Effector memory CD4-positive, alpha-beta T cell (primary cell): ENCODE results near the gene ENTPD6.

ENCODE experiments used
- DNase-seq, 3 donors: peaks; one replicate each; pipeline ENCODE4 v3.0.0-alpha.2; 2020
- H3K27ac ChIP-seq: 2 replicates; pipeline ENCODE4 v1.7.0; 2013; ENCODE audit warnings: mild to moderate bottlenecking, low read length, moderate library complexity; ENCODE audit not compliant: insufficient read depth, poor library complexity, severe bottlenecking
- H3K27me3 ChIP-seq: replicated peaks from 2 replicates; pipeline ENCODE4 v1.7.0; 2013; ENCODE audit warnings: mild to moderate bottlenecking, low read length; ENCODE audit not compliant: insufficient read depth, control insufficient read depth, poor library complexity, severe bottlenecking
- H3K36me3 ChIP-seq: 2 replicates; pipeline ENCODE4 v1.7.0; 2013; ENCODE audit warnings: mild to moderate bottlenecking, low read length, moderate library complexity; ENCODE audit not compliant: control insufficient read depth, insufficient read depth
- H3K4me1 ChIP-seq: 2 replicates; pipeline ENCODE4 v1.7.0; 2013; ENCODE audit warnings: low read length, mild to moderate bottlenecking; ENCODE audit not compliant: control insufficient read depth, insufficient read depth, poor library complexity, severe bottlenecking
- H3K4me3 ChIP-seq: 2 replicates; pipeline ENCODE4 v1.7.0; 2013; ENCODE audit warnings: low read length, low read depth, mild to moderate bottlenecking; ENCODE audit not compliant: insufficient read depth, poor library complexity, severe bottlenecking
- H3K9me3 ChIP-seq: 2 replicates; pipeline ENCODE4 v1.7.0; 2013; ENCODE audit warnings: mild to moderate bottlenecking, low read length, moderate library complexity; ENCODE audit not compliant: control insufficient read depth

The ENTPD6 gene

GRCh38 chr20:25207960-25208534 is 12.5 kb downstream of the ENTPD6 start:
- Histone ChIP-seq H3K9me3 (no peaks in the 10 kb centered on the region), H3K36me3 (peaks cover 21% of the 10 kb centered on the region), H3K27me3 (no peaks in the 10 kb centered on the region), H3K4me3 (no peak overlapping the region), H3K4me1 (no peaks in the 10 kb centered on the region), H3K27ac (no peak overlapping the region)
- DNase-seq, result no peak

- no peaks in the 10 kb centered on the region for H3K4me1 ChIP-seq
- no peak for DNase-seq
- H3K27me3 ChIP-seq, result no peaks in the 10 kb centered on the region
- peaks cover 35% of the 10 kb centered on the region for H3K36me3 ChIP-seq
- no peaks in the 10 kb centered on the region for H3K9me3 ChIP-seq
- no peak overlapping the region for H3K27ac ChIP-seq
- no peak overlapping the region for H3K4me3 ChIP-seq
These were observed 13.9 kb downstream of the ENTPD6 start for GRCh38 chr20:25209400-25209799.

- Histone ChIP-seq H3K4me3 (no peak overlapping the region), H3K36me3 (peaks cover 38% of the 10 kb centered on the region), H3K27me3 (no peaks in the 10 kb centered on the region), H3K27ac (no peak overlapping the region), H3K9me3 (no peaks in the 10 kb centered on the region), H3K4me1 (no peaks in the 10 kb centered on the region)
- DNase-seq, result no peak
These were observed 14.4 kb downstream of the ENTPD6 start for GRCh38 chr20:25209911-25210310.

- Histone ChIP-seq H3K36me3 (peaks cover 48% of the 10 kb centered on the region), H3K4me1 (no peaks in the 10 kb centered on the region), H3K27me3 (no peaks in the 10 kb centered on the region), H3K27ac (no peak overlapping the region), H3K9me3 (no peaks in the 10 kb centered on the region), H3K4me3 (no peak overlapping the region)
- DNase-seq, result no peak
These were observed 15.8 kb downstream of the ENTPD6 start for GRCh38 chr20:25211273-25211672.

GRCh38 chr20:25212242-25212641 is 16.7 kb downstream of the ENTPD6 start:
- Histone ChIP-seq H3K4me1 (no peaks in the 10 kb centered on the region), H3K27me3 (no peaks in the 10 kb centered on the region), H3K36me3 (peaks cover 51% of the 10 kb centered on the region), H3K27ac (no peak overlapping the region), H3K4me3 (no peak overlapping the region), H3K9me3 (no peaks in the 10 kb centered on the region)
- DNase-seq, result no peak

GRCh38 chr20:25213566-25214425 is 18.3 kb downstream of the ENTPD6 start:
- H3K36me3 ChIP-seq, result peaks cover 60% of the 10 kb centered on the region
- H3K9me3 ChIP-seq, result no peaks in the 10 kb centered on the region
- H3K4me1 ChIP-seq, result no peaks in the 10 kb centered on the region
- DNase-seq, result no peak
- no peak overlapping the region for H3K27ac ChIP-seq
- H3K27me3 ChIP-seq, result no peaks in the 10 kb centered on the region
- no peak overlapping the region for H3K4me3 ChIP-seq

GRCh38 chr20:25214426-25214790 is 18.9 kb downstream of the ENTPD6 start:
- peaks cover 60% of the 10 kb centered on the region for H3K36me3 ChIP-seq
- no peak for DNase-seq
- no peaks in the 10 kb centered on the region for H3K27me3 ChIP-seq

GRCh38 chr20:25214819-25215218 is 19.3 kb downstream of the ENTPD6 start:
- H3K27me3 ChIP-seq, result no peaks in the 10 kb centered on the region
- H3K36me3 ChIP-seq, result peaks cover 58% of the 10 kb centered on the region
- DNase-seq, result no peak
- H3K27ac ChIP-seq, result no peak overlapping the region
- H3K9me3 ChIP-seq, result no peaks in the 10 kb centered on the region
- no peaks in the 10 kb centered on the region for H3K4me1 ChIP-seq
- H3K4me3 ChIP-seq, result no peak overlapping the region

More at GRCh38 chr20:25214426-25214790, 18.9 kb downstream of the ENTPD6 start:
- H3K4me1 ChIP-seq, result no peaks in the 10 kb centered on the region
- no peak overlapping the region for H3K27ac ChIP-seq
- H3K9me3 ChIP-seq, result no peaks in the 10 kb centered on the region
- H3K4me3 ChIP-seq, result no peak overlapping the region

GRCh38 chr20:25215521-25215920 is 20.0 kb downstream of the ENTPD6 start:
- H3K4me1 ChIP-seq, result no peaks in the 10 kb centered on the region
- H3K27me3 ChIP-seq, result no peaks in the 10 kb centered on the region
- H3K4me3 ChIP-seq, result no peak overlapping the region
- peaks cover 55% of the 10 kb centered on the region for H3K36me3 ChIP-seq
- H3K27ac ChIP-seq, result no peak overlapping the region
- H3K9me3 ChIP-seq, result no peaks in the 10 kb centered on the region
- DNase-seq, result no peak

GRCh38 chr20:25216199-25216945 is 20.9 kb downstream of the ENTPD6 start:
- no peaks in the 10 kb centered on the region for H3K9me3 ChIP-seq
- H3K4me3 ChIP-seq, result no peak overlapping the region
- no peak overlapping the region for H3K27ac ChIP-seq
- H3K36me3 ChIP-seq, result peaks cover 58% of the 10 kb centered on the region
- no peaks in the 10 kb centered on the region for H3K27me3 ChIP-seq
- H3K4me1 ChIP-seq, result no peaks in the 10 kb centered on the region
- DNase-seq, result no peak
